ENCODE results near the gene PPFIA2. TPM values are rescaled to one million over a fixed set of nuclear protein-coding genes. Genes with fewer than 3 reads are reported as not detected.
"Not testable (repeated sequence)": the region's sequence is repeated elsewhere in the genome, so short reads cannot be mapped to it uniquely, and the experiment has no call there.

Gene PPFIA2
- total RNA-seq, 1 experiment from 2014 or later: not detected

DNA sequence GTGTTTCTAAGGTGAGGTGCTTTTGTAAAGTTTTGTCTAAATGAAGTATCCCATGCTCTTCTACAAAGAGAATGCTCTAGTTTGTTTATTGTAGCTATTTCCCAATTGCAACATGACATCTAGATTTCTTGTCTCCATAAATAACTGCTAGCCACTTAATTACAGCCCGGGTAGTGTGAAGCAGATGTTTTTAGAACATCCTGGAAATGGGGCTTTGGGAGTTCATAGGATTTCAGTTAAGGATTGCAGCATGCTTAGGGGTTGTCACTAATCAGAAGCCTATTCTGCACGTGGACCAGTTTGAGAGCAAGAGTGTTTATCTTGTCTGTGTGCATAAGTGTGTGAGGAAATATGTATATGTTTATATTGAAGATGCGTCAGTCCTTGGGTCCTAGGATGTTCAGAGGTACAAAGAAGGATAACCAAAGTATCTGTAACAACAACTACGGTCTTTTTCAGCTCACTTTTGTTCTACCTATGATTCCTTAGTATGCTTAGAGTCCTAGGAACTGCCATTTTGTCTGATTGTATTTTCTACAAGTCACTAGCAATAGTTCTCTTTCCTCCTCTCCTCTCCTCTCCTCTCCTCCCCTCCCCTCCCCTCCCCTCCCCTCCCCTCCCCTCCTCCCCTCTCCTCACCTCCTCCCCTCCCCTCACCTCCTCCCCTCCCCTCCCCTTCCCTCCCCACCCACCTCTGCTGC, 546.0 kb downstream of the PPFIA2 start:
- in situ Hi-C loops (cut with HindIII; ENCODE audit: low pct_unique_long_range_greater_than_20kb, low sequenced_read_pairs) (no loop called here), intact Hi-C loops (cut with micrococcal nuclease; ENCODE audit: unreplicated experiment) (no loop called here)
- TF ChIP-seq POLR2AphosphoS5 (IDR thresholded peaks at IDR 0.05; ENCODE audit: low read depth, low read length) (no peak), TCF7L2 (IDR thresholded peaks at IDR 0.05; ENCODE audit: low read depth, low read length) (no peak), CTCF (IDR thresholded peaks at IDR 0.05) (no peak), REST (IDR thresholded peaks at IDR 0.05; ENCODE audit: insufficient read depth in 1 of 2, low read depth in 2 of 2, low read length in 1 of 2) (no peak), SIN3A (IDR thresholded peaks at IDR 0.05; ENCODE audit: borderline replicate concordance, insufficient read depth, low read depth, low read length) (no peak)
- no TSS peak for BruUV-seq (replicated peaks)
- Histone ChIP-seq H3K27ac (ENCODE audit: low read length) (no peak overlapping the region), H3K27me3 (ENCODE audit: control insufficient read depth, insufficient read depth, low read length) (no peaks in the 10 kb centered on the region), H3K4me1 (ENCODE audit: control insufficient read depth, insufficient read depth, low read length) (no peaks in the 10 kb centered on the region; the same call in 1 of the 2 replicates), H3K36me3 (ENCODE audit: control insufficient read depth, insufficient read depth, low read length) (no peaks in the 10 kb centered on the region), H3K4me3 (ENCODE audit: low read depth in 2 of 2, low read length in 2 of 2) (no peak overlapping the region), H3K9me3 (ENCODE audit: control insufficient read depth, insufficient read depth, low read depth, low read length) (no peaks in the 10 kb centered on the region)
- DNase-seq (ENCODE audit: low read depth, low spot score): no peak
- ChIA-PET POLR2A (interaction anchor here (0.5 kb wide), 1 partner anchor 1459 kb away, joined by 16 read pairs; no protein-coding TSS in a partner anchor), CTCF (no interaction called here)
- no peak for ATAC-seq

DNA sequence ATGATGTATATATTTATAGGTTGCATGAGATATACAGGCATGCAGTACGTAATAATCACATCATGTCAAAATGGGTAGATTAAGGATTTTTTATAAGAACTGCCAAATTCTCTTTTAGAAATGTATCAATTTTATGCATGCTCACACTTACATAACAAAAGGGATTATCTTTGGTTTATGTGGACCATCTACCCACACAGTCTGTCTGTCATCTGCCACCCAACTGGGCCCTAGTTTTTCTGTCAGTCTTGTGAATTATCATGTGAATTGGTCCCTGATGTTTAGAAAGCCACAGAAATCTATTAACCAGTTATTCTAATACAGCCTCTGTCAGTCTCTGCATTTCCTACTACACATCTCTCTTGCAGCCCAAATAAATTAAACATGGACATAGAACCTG, 547.8 kb downstream of the PPFIA2 start:
- in situ Hi-C loops (cut with HindIII; ENCODE audit: low pct_unique_long_range_greater_than_20kb, low sequenced_read_pairs): no loop called here
- BruUV-seq (replicated peaks): no TSS peak

DNA sequence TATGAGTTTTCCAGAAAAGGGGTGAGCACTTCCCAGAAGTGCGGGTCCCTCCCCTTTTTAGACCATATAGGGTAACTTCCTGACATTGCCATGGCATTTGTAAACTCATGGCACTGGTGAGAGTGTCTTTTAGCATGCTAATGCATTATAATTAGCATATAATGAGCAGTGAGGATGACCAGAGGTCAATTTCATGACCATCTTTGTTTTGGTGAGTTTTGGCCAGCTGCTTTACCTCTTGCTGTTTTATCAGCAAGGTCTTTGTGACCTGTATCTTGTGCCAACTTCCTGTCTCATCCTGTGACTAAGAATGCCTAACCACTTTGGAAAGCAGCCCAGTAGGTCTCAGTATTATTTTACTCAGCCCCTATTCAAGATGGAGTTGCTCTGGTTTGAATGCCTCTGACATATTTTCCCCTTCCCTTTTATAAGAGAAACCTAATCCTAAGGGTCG, 549.4 kb downstream of the PPFIA2 start:
- H3K36me3 ChIP-seq (ENCODE audit: control insufficient read depth, insufficient read depth, low read length); ATAC-seq; H3K27me3 ChIP-seq (ENCODE audit: control insufficient read depth, insufficient read depth, low read length); POLR2A ChIA-PET; H3K4me1 ChIP-seq (ENCODE audit: control insufficient read depth, insufficient read depth, low read length); intact Hi-C loops (cut with micrococcal nuclease; ENCODE audit: unreplicated experiment); H3K27ac ChIP-seq (ENCODE audit: low read length); H3K4me3 ChIP-seq (ENCODE audit: low read depth in 2 of 2, low read length in 2 of 2); H3K9me3 ChIP-seq (ENCODE audit: control insufficient read depth, insufficient read depth, low read depth, low read length); BruUV-seq (replicated peaks); in situ Hi-C loops (cut with HindIII; ENCODE audit: low pct_unique_long_range_greater_than_20kb, low sequenced_read_pairs); CTCF ChIA-PET: not testable (repeated sequence)
- DNase-seq (ENCODE audit: low read depth, low spot score): peak; percentile 50

More for the DNA sequence above, 547.8 kb downstream of the PPFIA2 start:
- Histone ChIP-seq H3K4me3 (ENCODE audit: low read depth in 2 of 2, low read length in 2 of 2) (no peak overlapping the region), H3K36me3 (ENCODE audit: control insufficient read depth, insufficient read depth, low read length) (no peaks in the 10 kb centered on the region), H3K27me3 (ENCODE audit: control insufficient read depth, insufficient read depth, low read length) (no peaks in the 10 kb centered on the region), H3K4me1 (ENCODE audit: control insufficient read depth, insufficient read depth, low read length) (no peaks in the 10 kb centered on the region; the same call in 1 of the 2 replicates), H3K9me3 (ENCODE audit: control insufficient read depth, insufficient read depth, low read depth, low read length) (no peaks in the 10 kb centered on the region), H3K27ac (ENCODE audit: low read length) (no peak overlapping the region)
- intact Hi-C loops (cut with micrococcal nuclease; ENCODE audit: unreplicated experiment): no loop called here
- CTCF ChIA-PET: no interaction called here
- no peak for TF ChIP-seq TCF7L2 (IDR thresholded peaks at IDR 0.05; ENCODE audit: low read depth, low read length)
- no peak for TF ChIP-seq POLR2AphosphoS5 (IDR thresholded peaks at IDR 0.05; ENCODE audit: low read depth, low read length)
- TF ChIP-seq CTCF (IDR thresholded peaks at IDR 0.05): no peak
- DNase-seq (ENCODE audit: low read depth, low spot score): no peak
- no peak for ATAC-seq
- POLR2A ChIA-PET: no interaction called here

All from Panc1 (cell line).